Mesendoderm (in vitro differentiated cells): ENCODE measurements around the gene TUFM.
"Not testable (repeated sequence)": the region's sequence is repeated elsewhere in the genome, so short reads cannot be mapped to it uniquely, and the experiment has no call there.

ENCODE experiments used
- DNase-seq: peaks from one replicate; pipeline ENCODE4 v3.0.0; 2013
- H2AK5ac ChIP-seq: 2 replicates; pipeline ENCODE4 v1.6.1; 2013; ENCODE audit warnings: low read length, inconsistent platforms
- H2BK120ac ChIP-seq: 2 replicates; pipeline ENCODE4 v1.6.1; 2013; ENCODE audit warnings: low read depth, mild to moderate bottlenecking, low read length, moderate library complexity, mixed read lengths
- H2BK15ac ChIP-seq: replicated peaks from 2 replicates; pipeline ENCODE4 v1.6.1; 2013; ENCODE audit warnings: low read depth, mild to moderate bottlenecking, moderate library complexity
- H2BK5ac ChIP-seq: 2 replicates; pipeline ENCODE4 v1.6.1; 2013; ENCODE audit warnings: low read length, inconsistent platforms
- H3K18ac ChIP-seq: 2 replicates; pipeline ENCODE4 v1.6.1; 2013; ENCODE audit warnings: mild to moderate bottlenecking, low read length, mixed read lengths
- H3K23ac ChIP-seq: one replicate; pipeline ENCODE4 v1.6.1; 2013; ENCODE audit warnings: low read length
- H3K27ac ChIP-seq: 2 replicates; pipeline ENCODE4 v1.5.1; 2013; ENCODE audit warnings: low read depth, mild to moderate bottlenecking, inconsistent platforms, low read length, moderate library complexity
- H3K27me3 ChIP-seq: 2 replicates; pipeline ENCODE4 v1.6.1; 2013; ENCODE audit warnings: low read length, control low read depth, mild to moderate bottlenecking, inconsistent platforms; ENCODE audit not compliant: insufficient read depth, poor library complexity
- H3K36me3 ChIP-seq: 2 replicates; pipeline ENCODE4 v1.6.1; 2013; ENCODE audit warnings: low read length, inconsistent platforms; ENCODE audit not compliant: control insufficient read depth, insufficient read depth
- H3K4ac ChIP-seq: one replicate; pipeline ENCODE4 v1.6.1; 2013; ENCODE audit warnings: low read depth, mild to moderate bottlenecking, low read length, moderate library complexity
- H3K4me1 ChIP-seq: 2 replicates; pipeline ENCODE4 v1.6.1; 2013; ENCODE audit warnings: low read depth, low read length, inconsistent platforms; ENCODE audit not compliant: control insufficient read depth
- H3K4me2 ChIP-seq: 2 replicates; pipeline ENCODE4 v1.6.1; 2013; ENCODE audit warnings: low read length
- H3K4me3 ChIP-seq: 2 replicates; pipeline ENCODE4 v1.5.1; 2013; ENCODE audit warnings: mild to moderate bottlenecking, low read length
- H3K56ac ChIP-seq: one replicate; pipeline ENCODE4 v1.6.1; 2013; ENCODE audit warnings: low read length
- H3K79me1 ChIP-seq: 2 replicates; pipeline ENCODE4 v1.6.1; 2013; ENCODE audit warnings: low read length, inconsistent platforms
- H3K79me2 ChIP-seq: 2 replicates; pipeline ENCODE4 v1.6.1; 2013; ENCODE audit warnings: mild to moderate bottlenecking, low read length; ENCODE audit not compliant: control insufficient read depth, insufficient read depth
- H3K9ac ChIP-seq: 2 replicates; pipeline ENCODE4 v1.6.1; 2013; ENCODE audit warnings: low read length, inconsistent platforms
- H4K5ac ChIP-seq: one replicate; pipeline ENCODE4 v1.6.1; 2013; ENCODE audit warnings: low read length
- H4K8ac ChIP-seq: one replicate; pipeline ENCODE4 v1.6.1; 2013; ENCODE audit warnings: low read depth, mild to moderate bottlenecking, control low read depth, low read length, moderate library complexity
- WGBS: extraction: QIAGEN DNeasy Blood & Tissue Kit; methylation state at CpG from one replicate; pipeline ENCODE4 v1.1.7; 2013; ENCODE audit warnings: low lambda C conversion rate, missing lambda C conversion rate; ENCODE audit not compliant: insufficient coverage; ENCODE audit errors: extremely low coverage; 5-methylcytosine and 5-hydroxymethylcytosine counted together

The TUFM gene

GRCh38 chr16:28873543-28874201 lies 27.5 kb upstream of the TUFM start:
- H3K36me3 ChIP-seq = peaks cover 11% of the 10 kb centered on the region
- H3K79me2 ChIP-seq = no peaks in the 10 kb centered on the region
- no peaks in the 10 kb centered on the region for H3K79me1 ChIP-seq

GRCh38 chr16:28872952-28873351 lies 26.8 kb upstream of the TUFM start:
- no peak overlapping the region for H3K4ac ChIP-seq
- H3K9ac ChIP-seq = no peak overlapping the region
- no CpG with 5 or more reads among the region's 15 CpGs for WGBS
- no peaks in the 10 kb centered on the region for H3K4me1 ChIP-seq
- H2BK5ac ChIP-seq = no peak overlapping the region
- H3K56ac ChIP-seq = no peak overlapping the region
- H3K23ac ChIP-seq = no peak overlapping the region
- H3K27me3 ChIP-seq = no peaks in the 10 kb centered on the region
- H3K4me2 ChIP-seq = no peak overlapping the region
- H3K79me2 ChIP-seq = no peaks in the 10 kb centered on the region
- H2BK120ac ChIP-seq = no peak overlapping the region
- H3K36me3 ChIP-seq = peaks cover 11% of the 10 kb centered on the region
- H4K8ac ChIP-seq = no peak overlapping the region
- DNase-seq = no peak
- no peak overlapping the region for H2BK15ac ChIP-seq
- no peak overlapping the region for H3K4me3 ChIP-seq
- no peak overlapping the region for H4K5ac ChIP-seq
- no peak overlapping the region for H3K18ac ChIP-seq
- no peak overlapping the region for H2AK5ac ChIP-seq
- H3K79me1 ChIP-seq = no peaks in the 10 kb centered on the region
- no peak overlapping the region for H3K27ac ChIP-seq

More at GRCh38 chr16:28873543-28874201, 27.5 kb upstream of the TUFM start:
- no peak overlapping the region for H4K5ac ChIP-seq
- H3K4me3 ChIP-seq = no peak overlapping the region
- no peaks in the 10 kb centered on the region for H3K27me3 ChIP-seq
- H2BK5ac ChIP-seq = no peak overlapping the region
- no peak overlapping the region for H2BK15ac ChIP-seq
- no peak overlapping the region for H2BK120ac ChIP-seq
- H3K4me2 ChIP-seq = no peak overlapping the region
- DNase-seq = no peak
- no peak overlapping the region for H3K18ac ChIP-seq
- H3K4ac ChIP-seq = no peak overlapping the region
- no peak overlapping the region for H2AK5ac ChIP-seq
- H3K4me1 ChIP-seq = no peaks in the 10 kb centered on the region
- no CpG with 5 or more reads among the region's 18 CpGs for WGBS
- no peak overlapping the region for H3K56ac ChIP-seq
- no peak overlapping the region for H3K23ac ChIP-seq
- H3K27ac ChIP-seq = no peak overlapping the region
- no peak overlapping the region for H3K9ac ChIP-seq
- no peak overlapping the region for H4K8ac ChIP-seq

DNA sequence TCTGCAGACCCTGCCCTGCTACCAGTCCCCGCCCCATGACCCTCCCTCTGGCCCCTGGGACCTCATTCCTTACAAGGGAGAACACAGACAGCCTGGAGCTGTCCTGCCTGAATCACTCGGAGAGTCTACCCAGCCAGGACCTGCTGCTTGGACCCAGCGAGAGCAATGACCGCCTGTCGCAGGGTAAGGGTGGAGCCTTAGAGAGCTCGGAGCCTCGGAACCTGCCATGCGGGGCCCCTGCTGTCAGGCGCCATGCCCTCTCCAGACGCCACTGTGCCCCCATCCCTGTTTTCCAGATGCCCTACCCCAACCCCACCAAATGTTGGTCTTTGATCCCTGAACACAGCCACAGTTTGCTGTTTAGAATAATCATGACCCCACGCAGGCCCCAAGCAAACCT lies 23.1 kb upstream of the TUFM start:
- no peak overlapping the region for H2BK120ac ChIP-seq
- H3K4me3 ChIP-seq = no peak overlapping the region
- H3K4ac ChIP-seq = no peak overlapping the region
- no peak overlapping the region for H4K5ac ChIP-seq
- no peaks in the 10 kb centered on the region for H3K27me3 ChIP-seq
- H2BK15ac ChIP-seq = no peak overlapping the region
- peaks cover 12% of the 10 kb centered on the region for H3K36me3 ChIP-seq
- no peak overlapping the region for H2BK5ac ChIP-seq
- no peak overlapping the region for H3K27ac ChIP-seq
- no peak overlapping the region for H3K18ac ChIP-seq
- no peak overlapping the region for H4K8ac ChIP-seq
- H3K4me1 ChIP-seq = no peaks in the 10 kb centered on the region
- H3K79me1 ChIP-seq = peaks cover 13% of the 10 kb centered on the region
- no peak overlapping the region for H3K4me2 ChIP-seq
- no peak overlapping the region for H3K56ac ChIP-seq
- no peak overlapping the region for H2AK5ac ChIP-seq
- H3K79me2 ChIP-seq = peaks cover 14% of the 10 kb centered on the region
- H3K23ac ChIP-seq = no peak overlapping the region
- no peak overlapping the region for H3K9ac ChIP-seq
- no peak for DNase-seq
- no CpG with 5 or more reads among the region's 11 CpGs for WGBS

DNA sequence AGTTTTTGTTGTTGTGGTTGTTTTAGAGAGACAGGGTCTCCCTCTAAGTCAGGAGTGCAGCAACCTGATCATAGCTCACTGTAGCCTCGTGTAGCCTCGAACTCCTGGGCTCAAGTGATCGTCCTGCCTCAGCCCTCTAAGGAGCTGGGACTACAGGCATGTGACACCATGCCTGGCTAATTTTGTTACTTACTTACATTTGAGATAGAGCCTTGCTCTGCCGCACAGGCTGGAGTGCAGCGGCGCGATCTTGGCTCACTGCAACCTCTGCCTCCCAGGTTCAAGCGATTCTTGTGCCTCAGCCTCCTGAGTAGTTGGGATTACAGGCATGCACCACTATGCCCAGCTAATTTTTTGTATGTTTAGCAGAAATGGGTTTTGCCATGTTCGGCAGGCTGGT lies 21.5 kb upstream of the TUFM start:
- no CpG with 5 or more reads among the region's 9 CpGs for WGBS
- not testable (repeated sequence) for H4K5ac ChIP-seq, H2BK120ac ChIP-seq, H3K56ac ChIP-seq, H3K9ac ChIP-seq, H3K27me3 ChIP-seq, H2BK15ac ChIP-seq, H3K23ac ChIP-seq, H3K18ac ChIP-seq, H2BK5ac ChIP-seq, DNase-seq, H3K4me1 ChIP-seq, H3K4me3 ChIP-seq, H3K27ac ChIP-seq, H3K4me2 ChIP-seq, H2AK5ac ChIP-seq, H4K8ac ChIP-seq, H3K4ac ChIP-seq
- Histone ChIP-seq H3K36me3 (peaks cover 11% of the 10 kb centered on the region), H3K79me1 (peaks cover 14% of the 10 kb centered on the region), H3K79me2 (peaks cover 17% of the 10 kb centered on the region)

DNA sequence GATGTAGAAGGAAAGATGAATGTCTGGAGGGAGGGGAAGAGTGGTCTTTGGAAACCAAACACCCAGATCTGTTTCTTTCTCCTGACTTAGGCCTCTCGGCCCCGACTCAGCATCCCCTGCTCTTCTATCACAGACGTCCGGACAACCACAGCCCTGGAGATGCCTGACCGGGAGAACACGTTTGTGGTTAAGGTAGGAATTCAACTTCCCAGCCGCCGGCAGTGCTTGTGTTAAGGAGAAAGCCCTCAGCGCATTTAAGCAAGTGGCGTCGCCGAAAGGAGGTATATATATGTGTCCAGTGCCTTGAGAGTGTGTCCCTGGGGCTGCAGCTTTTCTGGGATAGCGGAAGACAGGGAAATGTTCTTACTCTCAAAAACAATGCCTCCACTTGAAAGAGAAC lies 21.1 kb upstream of the TUFM start:
- Histone ChIP-seq H3K27me3 (no peaks in the 10 kb centered on the region), H3K4me1 (no peaks in the 10 kb centered on the region), H3K4ac (no peak overlapping the region), H3K23ac (no peak overlapping the region), H2BK120ac (no peak overlapping the region), H2AK5ac (no peak overlapping the region), H3K18ac (no peak overlapping the region), H3K4me3 (no peak overlapping the region), H4K5ac (no peak overlapping the region), H2BK15ac (no peak overlapping the region), H3K56ac (no peak overlapping the region), H3K36me3 (peaks cover 9% of the 10 kb centered on the region), H4K8ac (no peak overlapping the region), H2BK5ac (no peak overlapping the region), H3K27ac (no peak overlapping the region), H3K79me1 (peaks cover 14% of the 10 kb centered on the region), H3K79me2 (peaks cover 17% of the 10 kb centered on the region), H3K9ac (no peak overlapping the region), H3K4me2 (no peak overlapping the region)
- no CpG with 5 or more reads among the region's 13 CpGs for WGBS
- no peak for DNase-seq

DNA sequence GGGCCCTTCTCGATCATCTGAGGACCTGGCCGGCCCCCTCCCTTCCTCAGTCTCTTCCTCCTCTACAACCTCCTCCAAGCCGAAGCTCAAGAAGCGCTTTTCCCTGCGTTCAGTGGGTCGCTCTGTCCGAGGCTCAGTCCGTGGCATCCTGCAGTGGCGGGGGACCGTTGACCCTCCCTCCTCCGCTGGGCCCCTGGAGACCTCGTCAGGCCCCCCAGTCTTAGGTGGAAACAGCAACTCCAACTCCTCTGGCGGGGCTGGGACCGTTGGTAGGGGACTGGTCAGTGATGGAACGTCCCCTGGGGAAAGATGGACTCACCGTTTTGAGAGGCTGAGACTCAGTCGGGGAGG lies 20.3 kb upstream of the TUFM start:
- Histone ChIP-seq H2BK5ac (no peak overlapping the region), H3K27ac (no peak overlapping the region), H4K8ac (no peak overlapping the region), H3K4me2 (no peak overlapping the region), H3K18ac (no peak overlapping the region), H3K79me1 (peaks cover 14% of the 10 kb centered on the region), H3K27me3 (no peaks in the 10 kb centered on the region), H2AK5ac (no peak overlapping the region), H3K4me3 (no peak overlapping the region), H3K36me3 (peaks cover 9% of the 10 kb centered on the region), H3K56ac (no peak overlapping the region), H4K5ac (no peak overlapping the region), H3K79me2 (peaks cover 17% of the 10 kb centered on the region), H3K4ac (no peak overlapping the region), H2BK15ac (no peak overlapping the region), H3K23ac (no peak overlapping the region), H2BK120ac (no peak overlapping the region), H3K9ac (no peak overlapping the region), H3K4me1 (no peaks in the 10 kb centered on the region)
- WGBS = no CpG with 5 or more reads among the region's 17 CpGs
- DNase-seq = no peak
